Nephron (organoid): Measurements from ENCODE around the gene CDC42BPG.

ENCODE experiments used
- H3K27ac Mint-ChIP-seq, 3 experiments: 2 replicates each; pipeline ENCODE4 v1.8.0; 2020; ENCODE audit warnings: mixed read lengths in 3 of 3, mild to moderate bottlenecking in 2 of 3, moderate library complexity in 1 of 3
- H3K27me3 Mint-ChIP-seq: 2 replicates; pipeline ENCODE4 v1.8.0; 2021; ENCODE audit warnings: low read depth, mild to moderate bottlenecking, moderate library complexity, mixed read lengths
- H3K36me3 Mint-ChIP-seq: 2 replicates; pipeline ENCODE4 v1.8.0; 2020; ENCODE audit warnings: low read depth, mixed read lengths
- H3K4me1 Mint-ChIP-seq: 2 replicates; pipeline ENCODE4 v1.8.0; 2020; ENCODE audit warnings: mixed read lengths
- H3K4me3 Mint-ChIP-seq, 3 experiments: 2 replicates each; pipeline ENCODE4 v1.8.0; 2020; ENCODE audit warnings: mild to moderate bottlenecking in 3 of 3, mixed read lengths in 3 of 3, moderate library complexity in 2 of 3
- H3K9me3 Mint-ChIP-seq: 2 replicates; pipeline ENCODE4 v1.8.0; 2020; ENCODE audit warnings: mixed read lengths
- CTCF ChIP-seq, 3 experiments: fragments of 200-600 bp; sonication (generic); IDR thresholded peaks; one replicate each; pipeline ENCODE4 v1.5.0; 2021; ENCODE audit warnings: antibody characterized with exemption in 3 of 3; ENCODE audit not compliant: unreplicated experiment in 3 of 3

CDC42BPG gene

GRCh38 chr11:64854534-64855502 is 10.4 kb upstream of the CDC42BPG start:
- Mint-ChIP-seq H3K4me1 (peaks cover 13% of the 10 kb centered on the region), H3K27me3 (no peaks in the 10 kb centered on the region), H3K9me3 (no peaks in the 10 kb centered on the region), H3K4me3 (peak overlapping the region in 1 of 3 experiments; percentile 30), H3K36me3 (peaks cover 16% of the 10 kb centered on the region), H3K27ac (peak overlapping the region in 1 of 3 experiments; percentile 42)
- no peak for TF ChIP-seq CTCF (IDR thresholded peaks at IDR 0.05; ENCODE audit: unreplicated experiment in 3 of 3)

- Mint-ChIP-seq H3K9me3 (no peaks in the 10 kb centered on the region), H3K27ac (no peak overlapping the region), H3K4me3 (no peak overlapping the region), H3K36me3 (peaks cover 12% of the 10 kb centered on the region), H3K4me1 (peaks cover 13% of the 10 kb centered on the region), H3K27me3 (no peaks in the 10 kb centered on the region)
- no peak for TF ChIP-seq CTCF (IDR thresholded peaks at IDR 0.05; ENCODE audit: unreplicated experiment in 3 of 3)
These were observed 9.7 kb upstream of the CDC42BPG start for GRCh38 chr11:64854157-64854533.

- Mint-ChIP-seq H3K4me1 (peaks cover 13% of the 10 kb centered on the region), H3K27ac (no peak overlapping the region), H3K9me3 (no peaks in the 10 kb centered on the region), H3K4me3 (no peak overlapping the region), H3K27me3 (no peaks in the 10 kb centered on the region), H3K36me3 (peaks cover 12% of the 10 kb centered on the region)
- TF ChIP-seq CTCF (IDR thresholded peaks at IDR 0.05; ENCODE audit: unreplicated experiment in 3 of 3) = no peak
These were observed 9.3 kb upstream of the CDC42BPG start for GRCh38 chr11:64853709-64854108.

- Mint-ChIP-seq H3K27me3 (no peaks in the 10 kb centered on the region), H3K9me3 (no peaks in the 10 kb centered on the region), H3K4me1 (peaks cover 13% of the 10 kb centered on the region), H3K4me3 (no peak overlapping the region), H3K27ac (no peak overlapping the region), H3K36me3 (peaks cover 12% of the 10 kb centered on the region)
- TF ChIP-seq CTCF (IDR thresholded peaks at IDR 0.05; ENCODE audit: unreplicated experiment in 3 of 3) = no peak
These were observed 8.5 kb upstream of the CDC42BPG start for GRCh38 chr11:64852804-64853509.

GRCh38 chr11:64851831-64852351 is 7.4 kb upstream of the CDC42BPG start:
- no peaks in the 10 kb centered on the region for H3K27me3 Mint-ChIP-seq
- H3K27ac Mint-ChIP-seq = peak overlapping the region in 1 of 3 experiments; percentile 51
- H3K9me3 Mint-ChIP-seq = no peaks in the 10 kb centered on the region
- no peak overlapping the region for H3K4me3 Mint-ChIP-seq
- TF ChIP-seq CTCF (IDR thresholded peaks at IDR 0.05; ENCODE audit: unreplicated experiment in 3 of 3) = no peak
- H3K4me1 Mint-ChIP-seq = peaks cover 13% of the 10 kb centered on the region
- peaks cover 12% of the 10 kb centered on the region for H3K36me3 Mint-ChIP-seq
